RWPE1 (cell line): Measurements from ENCODE around the gene ZRANB3.
"Not testable (repeated sequence)": the region's sequence is repeated elsewhere in the genome, so short reads cannot be mapped to it uniquely, and the experiment has no call there.

ENCODE experiments used
- CTCF ChIA-PET: fragments of 350-600 bp; sonication (Branson Sonifier 250); formaldehyde crosslinking; extraction: SDS; loops from one replicate; lab custom pipeline; 2021; lab: Yijun Ruan, JAX
- POLR2A ChIA-PET: fragments of 400-600 bp; formaldehyde crosslinking; extraction: SDS; loops from one replicate; lab custom pipeline; 2020; ENCODE audit warnings: antibody characterized with exemption; ENCODE audit not compliant: low non-redundant PET; lab: Yijun Ruan, JAX
- DNase-seq: peaks from one replicate; pipeline ENCODE4 v3.0.0; 2012; ENCODE audit warnings: low spot score
- H3K27ac ChIP-seq: fragments of 450-650 bp; 2 replicates; pipeline ENCODE4 v1.5.1; 2017
- CTCF ChIP-seq: fragments of 450-650 bp; conservative IDR thresholded peaks from 2 replicates; pipeline ENCODE4 v1.5.1; 2017; ENCODE audit warnings: low read depth, mild to moderate bottlenecking

ZRANB3 gene

DNA sequence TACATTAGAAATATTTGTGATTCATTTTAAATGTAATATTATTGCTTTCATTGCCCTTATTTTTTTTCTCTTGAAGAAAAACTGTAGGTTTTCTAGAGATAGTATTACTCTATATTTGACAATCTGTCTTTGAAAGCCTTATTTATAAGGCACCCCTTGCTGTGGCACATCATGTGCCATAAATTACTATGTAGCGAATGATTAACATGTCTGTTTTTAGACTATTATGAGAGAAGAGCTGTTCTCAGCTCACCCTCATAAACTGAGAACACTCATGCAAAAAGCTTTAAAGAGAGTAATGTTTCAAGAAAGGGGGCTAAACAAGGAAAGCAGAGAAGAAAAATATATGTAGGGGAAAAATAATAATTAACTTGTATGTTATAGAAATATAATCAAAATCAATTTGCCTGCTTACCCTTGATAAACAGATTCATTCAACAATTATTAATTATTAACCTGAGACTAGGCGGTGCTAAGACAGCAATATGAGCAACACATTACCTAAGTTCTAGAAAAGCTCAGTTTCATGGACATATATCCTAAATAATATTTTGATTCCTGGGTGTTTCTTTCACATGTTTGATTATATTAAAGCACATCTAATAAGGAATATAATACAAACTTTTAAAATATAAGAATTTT, 409.9 kb downstream of the ZRANB3 start:
- CTCF ChIA-PET, result interaction anchor here (0.6 kb wide), 1 partner anchor 77 kb away, joined by 3 read pairs; no protein-coding TSS in a partner anchor
- DNase-seq, result no peak
- no peak for TF ChIP-seq CTCF
- no peak overlapping the region for H3K27ac ChIP-seq
- POLR2A ChIA-PET, result no interaction called here

GRCh38 chr2:135119582-135119981, 411.4 kb downstream of the ZRANB3 start:
- DNase-seq, result no peak
- TF ChIP-seq CTCF, result no peak
- H3K27ac ChIP-seq, result no peak overlapping the region
- POLR2A ChIA-PET, result no interaction called here
- CTCF ChIA-PET, result no interaction called here

DNA sequence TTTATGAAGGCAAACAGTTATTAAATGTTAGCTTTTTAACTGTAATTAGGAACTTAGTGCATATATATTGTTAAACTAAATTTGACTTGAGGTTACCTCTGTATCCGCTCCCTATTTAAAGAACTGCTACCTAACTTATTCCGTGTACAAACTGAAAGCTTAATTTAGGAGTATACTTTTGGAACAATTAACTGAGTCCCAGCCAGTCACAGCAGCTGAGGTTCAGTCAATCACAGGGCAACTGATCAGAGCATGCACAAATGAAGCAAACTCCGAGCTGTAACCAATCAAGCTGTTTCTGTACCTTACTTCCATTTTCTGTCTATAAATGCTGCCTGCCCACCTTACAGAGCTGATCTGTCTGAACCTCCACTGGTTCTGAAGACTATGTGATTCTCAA, 417.7 kb downstream of the ZRANB3 start:
- CTCF ChIA-PET, result interaction anchor here (0.7 kb wide), 1 partner anchor 610 kb away, joined by 4 read pairs; no protein-coding TSS in a partner anchor
- H3K27ac ChIP-seq, result no peak overlapping the region
- POLR2A ChIA-PET, result interaction anchor here (0.6 kb wide), 1 partner anchor 442 kb away, joined by 3 read pairs; no protein-coding TSS in a partner anchor
- no peak for TF ChIP-seq CTCF
- no peak for DNase-seq

GRCh38 chr2:135105513-135106316, 425.3 kb downstream of the ZRANB3 start:
- POLR2A ChIA-PET, DNase-seq, H3K27ac ChIP-seq: not testable (repeated sequence)
- CTCF ChIA-PET, result interaction anchor here (0.6 kb wide), 1 partner anchor 523 kb away, joined by 3 read pairs; no protein-coding TSS in a partner anchor

DNA sequence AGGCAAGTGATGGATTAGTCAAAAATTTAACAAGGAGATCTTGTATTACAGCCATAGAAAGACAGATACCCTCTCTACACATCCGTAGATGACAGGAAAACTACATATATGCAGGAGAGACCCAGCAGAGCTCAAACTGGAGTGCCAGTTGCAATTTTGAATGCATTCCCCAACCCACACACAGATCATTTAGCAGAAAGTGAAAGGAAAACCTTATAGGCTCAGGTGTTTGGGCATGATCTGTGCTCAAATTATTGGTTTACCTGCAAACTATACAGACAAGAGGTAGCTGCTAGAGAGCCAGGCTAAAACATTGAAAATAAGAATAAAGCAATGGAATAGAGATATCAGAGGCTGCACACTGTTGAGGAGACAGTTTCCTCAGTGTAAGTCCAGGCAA, 427.2 kb downstream of the ZRANB3 start:
- TF ChIP-seq CTCF, result no peak
- no peak overlapping the region for H3K27ac ChIP-seq
- CTCF ChIA-PET, result interaction anchor here (0.9 kb wide), 1 partner anchor 10 kb away, joined by 3 read pairs; no protein-coding TSS in a partner anchor
- DNase-seq, result no peak
- POLR2A ChIA-PET, result no interaction called here

DNA sequence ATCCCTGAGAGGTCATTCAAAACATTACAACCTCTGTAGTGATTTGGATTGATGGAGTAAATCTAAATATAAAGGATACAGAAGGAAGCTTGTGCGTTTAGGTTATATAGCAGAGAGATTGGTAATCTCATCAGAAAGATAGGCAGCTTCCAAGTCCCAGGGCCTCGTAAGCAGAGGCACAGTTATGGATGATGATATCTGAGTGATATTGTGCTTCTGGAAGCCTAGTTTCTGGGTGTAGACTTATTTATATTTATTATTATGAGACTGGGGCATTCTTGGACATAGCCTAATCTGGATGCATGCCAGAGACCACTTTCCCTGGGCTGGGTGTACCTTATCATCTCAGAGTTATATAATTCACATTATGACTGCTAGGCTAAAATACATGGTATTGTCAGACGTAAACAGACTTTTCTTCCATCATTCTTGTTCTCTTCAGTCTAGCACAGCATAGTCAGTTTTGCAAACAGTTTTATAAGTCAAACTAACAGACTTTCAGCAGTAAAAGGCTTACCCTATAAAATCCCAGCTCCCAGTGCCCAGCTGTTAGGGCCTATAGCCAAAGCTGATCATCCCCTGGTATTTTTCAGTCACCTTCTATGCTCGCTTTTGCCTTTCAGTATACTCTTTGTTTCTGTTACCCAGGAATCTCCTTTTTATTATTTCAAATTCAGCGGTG, 431.1 kb downstream of the ZRANB3 start:
- no peak for DNase-seq
- H3K27ac ChIP-seq, result no peak overlapping the region
- POLR2A ChIA-PET, result no interaction called here
- no peak for TF ChIP-seq CTCF
- CTCF ChIA-PET, result no interaction called here
